Activated naive CD8-positive, alpha-beta T cell treated with anti-CD3 and anti-CD28 coated beads, Interleukin-2, amount 10 ng/mL, durations not matched to agents 7 days and 5 days (primary cell): ENCODE data around the gene PCSK2. TPM values are rescaled to one million over a fixed set of nuclear protein-coding genes. Genes with fewer than 3 reads are reported as not detected.

Source experiments
- ATAC-seq: fragments of 150-1000 bp; cut with Tn5 transposase; one replicate; pipeline ENCODE4 v1.10.0; 2021; ENCODE audit warnings: low read depth, moderate library complexity
- POLR2A ChIA-PET: fragments of 350-600 bp; sonication (Branson Sonifier 250); formaldehyde crosslinking; loops from one replicate; lab custom pipeline; 2021; ENCODE audit warnings: antibody characterized with exemption; lab: Charles Lee
- DNase-seq: peaks from one replicate; pipeline ENCODE4 v3.0.0; 2021
- H3K27ac Mint-ChIP-seq: one replicate; pipeline ENCODE4 v1.8.0; 2022; ENCODE audit warnings: mild to moderate bottlenecking, mixed read lengths
- H3K27me3 Mint-ChIP-seq: one replicate; pipeline ENCODE4 v1.8.0; 2022; ENCODE audit warnings: mild to moderate bottlenecking, moderate library complexity, mixed read lengths
- H3K36me3 Mint-ChIP-seq: one replicate; pipeline ENCODE4 v1.8.0; 2021; ENCODE audit warnings: mild to moderate bottlenecking, mixed read lengths
- H3K4me1 Mint-ChIP-seq: one replicate; pipeline ENCODE4 v1.8.0; 2021; ENCODE audit warnings: mixed read lengths
- H3K4me3 Mint-ChIP-seq: one replicate; pipeline ENCODE4 v1.8.0; 2022; ENCODE audit warnings: mild to moderate bottlenecking, moderate library complexity, mixed read lengths
- H3K9me3 Mint-ChIP-seq: one replicate; pipeline ENCODE4 v1.8.0; 2021; ENCODE audit warnings: mixed read lengths
- total RNA-seq, 2 experiments: library from RNA; stranded (reverse); gene quantifications; one replicate each; pipeline ENCODE4 v1.2.3, GENCODE V29; 2021

The PCSK2 gene
- total RNA-seq, 2 experiments from 2014 or later: not detected

- Mint-ChIP-seq H3K27ac (no peak overlapping the region), H3K9me3 (no peaks in the 10 kb centered on the region), H3K4me1 (no peaks in the 10 kb centered on the region), H3K4me3 (no peak overlapping the region), H3K27me3 (peaks cover 22% of the 10 kb centered on the region), H3K36me3 (no peaks in the 10 kb centered on the region)
- POLR2A ChIA-PET: no interaction called here
- ATAC-seq (no peak), DNase-seq (no peak)
These were observed 253.9 kb downstream of the PCSK2 start for GRCh38 chr20:17480696-17481095.

DNA sequence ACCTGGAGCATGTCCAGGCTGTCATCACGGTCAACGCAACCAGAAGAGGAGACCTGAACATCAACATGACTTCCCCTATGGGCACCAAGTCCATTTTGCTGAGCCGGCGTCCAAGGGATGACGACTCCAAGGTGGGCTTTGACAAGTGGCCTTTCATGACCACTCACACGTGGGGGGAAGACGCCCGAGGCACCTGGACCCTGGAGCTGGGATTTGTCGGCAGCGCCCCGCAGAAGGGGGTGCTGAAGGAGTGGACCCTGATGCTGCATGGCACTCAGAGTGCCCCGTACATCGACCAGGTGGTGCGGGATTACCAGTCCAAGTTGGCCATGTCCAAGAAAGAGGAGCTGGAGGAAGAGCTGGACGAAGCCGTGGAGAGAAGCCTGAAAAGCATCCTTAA lies 254.8 kb downstream of the PCSK2 start:
- ATAC-seq (no peak), DNase-seq (no peak)
- Mint-ChIP-seq H3K4me3 (no peak overlapping the region), H3K9me3 (no peaks in the 10 kb centered on the region), H3K27ac (no peak overlapping the region), H3K4me1 (no peaks in the 10 kb centered on the region), H3K27me3 (peaks cover 19% of the 10 kb centered on the region), H3K36me3 (no peaks in the 10 kb centered on the region)
- POLR2A ChIA-PET: no interaction called here

GRCh38 chr20:17482536-17482935 lies 255.7 kb downstream of the PCSK2 start:
- Mint-ChIP-seq H3K9me3 (no peaks in the 10 kb centered on the region), H3K4me1 (no peaks in the 10 kb centered on the region), H3K27me3 (peaks cover 18% of the 10 kb centered on the region), H3K27ac (no peak overlapping the region), H3K4me3 (no peak overlapping the region), H3K36me3 (no peaks in the 10 kb centered on the region)
- POLR2A ChIA-PET: no interaction called here
- no peak for DNase-seq
- ATAC-seq: no peak

GRCh38 chr20:17485017-17485416 lies 258.2 kb downstream of the PCSK2 start:
- Mint-ChIP-seq H3K4me3 (no peak overlapping the region), H3K27me3 (peaks cover 16% of the 10 kb centered on the region), H3K27ac (no peak overlapping the region), H3K9me3 (no peaks in the 10 kb centered on the region), H3K36me3 (no peaks in the 10 kb centered on the region), H3K4me1 (no peaks in the 10 kb centered on the region)
- POLR2A ChIA-PET: no interaction called here
- no peak for DNase-seq
- no peak for ATAC-seq

- DNase-seq (no peak), ATAC-seq (no peak)
- H3K27ac Mint-ChIP-seq: no peak overlapping the region
- H3K4me1 Mint-ChIP-seq: no peaks in the 10 kb centered on the region
- H3K4me3 Mint-ChIP-seq: no peak overlapping the region
- no peaks in the 10 kb centered on the region for H3K36me3 Mint-ChIP-seq
- POLR2A ChIA-PET: no interaction called here
- peaks cover 8% of the 10 kb centered on the region for H3K27me3 Mint-ChIP-seq
- no peaks in the 10 kb centered on the region for H3K9me3 Mint-ChIP-seq
These were observed 262.2 kb downstream of the PCSK2 start for GRCh38 chr20:17488916-17489600.

DNA sequence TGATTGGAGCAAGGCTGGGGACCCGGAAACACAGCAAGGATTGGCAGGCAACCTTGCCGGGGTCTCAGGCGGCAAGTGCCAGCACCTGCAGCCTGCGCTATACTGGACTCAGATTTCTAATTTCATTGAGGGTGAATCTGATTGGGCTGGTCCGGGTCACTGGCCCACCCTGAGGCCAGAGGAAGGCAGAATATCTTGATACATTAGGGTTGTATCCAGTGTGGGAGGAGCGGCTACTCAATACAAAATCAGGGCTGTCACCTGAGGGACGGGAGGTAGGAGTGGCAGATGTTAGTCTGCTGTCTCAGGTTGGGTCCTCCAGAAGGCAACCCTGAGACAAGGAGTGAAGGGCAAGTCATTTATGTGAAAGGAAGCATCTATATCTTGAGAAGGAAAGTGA lies 263.7 kb downstream of the PCSK2 start:
- Mint-ChIP-seq H3K27me3 (peaks cover 2% of the 10 kb centered on the region), H3K4me3 (no peak overlapping the region), H3K27ac (no peak overlapping the region), H3K36me3 (no peaks in the 10 kb centered on the region), H3K9me3 (no peaks in the 10 kb centered on the region), H3K4me1 (no peaks in the 10 kb centered on the region)
- POLR2A ChIA-PET: no interaction called here
- ATAC-seq (no peak), DNase-seq (no peak)

GRCh38 chr20:17491041-17491440 lies 264.2 kb downstream of the PCSK2 start:
- POLR2A ChIA-PET: no interaction called here
- H3K9me3 Mint-ChIP-seq: no peaks in the 10 kb centered on the region
- DNase-seq (no peak), ATAC-seq (no peak)
- H3K27me3 Mint-ChIP-seq: no peaks in the 10 kb centered on the region
- H3K36me3 Mint-ChIP-seq: no peaks in the 10 kb centered on the region
- no peak overlapping the region for H3K27ac Mint-ChIP-seq
- H3K4me3 Mint-ChIP-seq: no peak overlapping the region
- no peaks in the 10 kb centered on the region for H3K4me1 Mint-ChIP-seq

- Mint-ChIP-seq H3K4me3 (no peak overlapping the region), H3K36me3 (no peaks in the 10 kb centered on the region), H3K27ac (no peak overlapping the region), H3K27me3 (no peaks in the 10 kb centered on the region), H3K9me3 (no peaks in the 10 kb centered on the region), H3K4me1 (no peaks in the 10 kb centered on the region)
- DNase-seq (no peak), ATAC-seq (no peak)
- POLR2A ChIA-PET: no interaction called here
These were observed 264.6 kb downstream of the PCSK2 start for GRCh38 chr20:17491488-17491887.

DNA sequence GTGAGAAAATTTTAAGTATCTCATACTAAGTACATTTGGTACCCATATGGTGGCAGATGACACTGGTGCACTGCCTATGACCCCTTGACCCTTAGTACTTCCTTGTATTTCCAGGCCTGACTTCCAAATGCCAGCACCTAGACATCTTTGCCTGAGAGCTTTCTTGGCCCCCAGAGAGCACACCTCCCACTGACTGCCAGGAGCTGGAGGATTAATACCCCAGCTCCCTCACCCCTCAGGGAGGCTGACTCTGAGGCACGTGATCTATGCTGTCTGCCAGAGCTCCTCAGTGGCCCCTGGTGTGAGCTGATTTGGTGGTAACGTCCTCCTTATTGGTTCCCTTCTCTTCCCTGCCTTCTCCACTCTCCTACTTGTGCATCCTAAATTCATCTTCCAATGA lies 266.3 kb downstream of the PCSK2 start:
- Mint-ChIP-seq H3K36me3 (no peaks in the 10 kb centered on the region), H3K27me3 (peaks cover 5% of the 10 kb centered on the region), H3K9me3 (no peaks in the 10 kb centered on the region), H3K4me3 (no peak overlapping the region), H3K27ac (no peak overlapping the region), H3K4me1 (no peaks in the 10 kb centered on the region)
- DNase-seq (no peak), ATAC-seq (no peak)
- POLR2A ChIA-PET: no interaction called here

DNA sequence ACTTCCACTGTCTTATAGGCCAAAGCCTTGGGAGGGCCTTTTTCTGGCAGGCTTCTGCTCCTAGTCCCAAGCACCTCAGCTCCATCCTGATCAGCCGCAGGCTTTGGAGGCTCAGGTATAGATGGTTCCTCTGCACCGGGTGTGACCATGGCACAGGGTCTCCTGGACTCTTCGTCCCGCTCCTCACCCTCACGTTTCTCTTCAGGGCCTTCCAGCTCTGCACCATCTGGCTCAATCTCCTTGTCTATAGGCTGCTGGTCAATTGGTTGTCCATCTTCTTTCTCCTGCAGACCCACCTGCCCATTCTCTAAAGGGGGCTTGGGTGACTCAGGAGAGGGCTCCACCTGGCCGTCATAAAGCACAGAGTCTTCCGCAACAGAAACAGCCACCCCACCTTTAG lies 267.4 kb downstream of the PCSK2 start:
- H3K36me3 Mint-ChIP-seq: no peaks in the 10 kb centered on the region
- no peak overlapping the region for H3K27ac Mint-ChIP-seq
- H3K27me3 Mint-ChIP-seq: peaks cover 9% of the 10 kb centered on the region
- POLR2A ChIA-PET: no interaction called here
- ATAC-seq: no peak
- H3K4me1 Mint-ChIP-seq: no peaks in the 10 kb centered on the region
- no peaks in the 10 kb centered on the region for H3K9me3 Mint-ChIP-seq
- H3K4me3 Mint-ChIP-seq: no peak overlapping the region
- no peak for DNase-seq

DNA sequence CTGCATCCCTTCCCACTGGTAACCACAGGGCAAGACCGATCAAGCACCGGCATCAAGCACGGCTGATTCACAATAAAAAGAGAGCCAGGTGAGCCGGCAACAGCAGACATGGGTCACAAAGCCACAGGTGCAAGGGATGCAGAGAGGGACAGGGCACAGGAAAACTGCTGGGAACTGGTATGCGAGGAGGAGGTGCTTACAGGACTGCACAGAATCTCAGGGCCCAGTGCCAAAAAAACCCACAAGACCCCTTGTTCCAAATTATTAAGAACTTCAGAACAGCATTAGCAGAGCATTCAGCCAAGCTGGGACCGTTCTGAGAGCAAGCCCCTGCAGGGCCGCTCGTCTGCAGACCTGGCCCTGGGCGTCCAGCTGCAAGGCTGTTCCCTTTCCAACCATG lies 269.0 kb downstream of the PCSK2 start:
- Mint-ChIP-seq H3K27me3 (peaks cover 9% of the 10 kb centered on the region), H3K36me3 (no peaks in the 10 kb centered on the region), H3K4me3 (no peak overlapping the region), H3K4me1 (no peaks in the 10 kb centered on the region), H3K27ac (no peak overlapping the region), H3K9me3 (no peaks in the 10 kb centered on the region)
- ATAC-seq: no peak
- POLR2A ChIA-PET: no interaction called here
- no peak for DNase-seq

GRCh38 chr20:17497821-17498580 lies 271.2 kb downstream of the PCSK2 start:
- DNase-seq (no peak), ATAC-seq (no peak)
- Mint-ChIP-seq H3K4me1 (no peaks in the 10 kb centered on the region), H3K9me3 (no peaks in the 10 kb centered on the region), H3K27ac (no peak overlapping the region), H3K4me3 (no peak overlapping the region), H3K27me3 (peaks cover 15% of the 10 kb centered on the region), H3K36me3 (no peaks in the 10 kb centered on the region)
- POLR2A ChIA-PET: no interaction called here

DNA sequence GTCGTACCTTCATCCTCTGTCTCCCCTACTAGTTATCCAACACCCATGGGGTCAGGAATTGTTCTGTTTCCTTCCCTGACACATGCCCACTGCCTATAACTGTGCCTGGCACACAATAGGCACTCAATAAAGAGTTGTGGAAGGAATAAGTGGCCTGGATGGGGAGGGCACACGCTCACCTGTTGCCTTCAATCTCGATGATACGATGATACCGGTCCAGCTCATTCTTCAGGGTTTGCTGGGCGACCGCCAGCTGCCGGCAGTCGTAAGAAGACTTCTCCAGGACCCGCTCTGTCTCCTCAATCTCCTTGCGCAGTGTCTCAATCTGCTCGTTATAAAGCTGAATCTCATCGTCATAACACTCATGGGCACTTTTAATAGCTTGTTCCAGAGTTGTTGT lies 271.8 kb downstream of the PCSK2 start:
- H3K4me3 Mint-ChIP-seq: no peak overlapping the region
- H3K27ac Mint-ChIP-seq: no peak overlapping the region
- ATAC-seq (no peak), DNase-seq (no peak)
- H3K36me3 Mint-ChIP-seq: no peaks in the 10 kb centered on the region
- H3K9me3 Mint-ChIP-seq: no peaks in the 10 kb centered on the region
- POLR2A ChIA-PET: no interaction called here
- H3K4me1 Mint-ChIP-seq: peaks cover 4% of the 10 kb centered on the region
- H3K27me3 Mint-ChIP-seq: peaks cover 15% of the 10 kb centered on the region

DNA sequence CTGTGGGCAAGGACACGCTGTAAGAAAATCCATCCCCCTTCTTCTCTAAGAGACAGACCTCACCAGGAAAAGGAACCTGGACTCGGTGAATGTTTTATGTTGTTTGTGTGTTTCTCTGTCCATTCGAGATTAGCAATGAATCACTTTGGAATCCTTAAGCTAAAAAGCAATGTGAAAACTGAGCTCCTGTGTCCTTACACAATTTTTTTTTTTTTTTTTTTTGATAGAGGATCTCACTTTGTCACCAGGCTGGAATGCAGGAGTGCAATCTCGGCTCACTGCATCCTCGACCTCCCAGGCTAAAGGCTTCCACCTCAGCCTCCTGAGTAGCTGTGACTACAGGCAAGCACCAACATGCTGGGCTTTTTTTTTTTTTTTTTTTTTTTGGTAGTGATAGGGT lies 272.2 kb downstream of the PCSK2 start:
- H3K4me1 Mint-ChIP-seq: peaks cover 8% of the 10 kb centered on the region
- no peak overlapping the region for H3K4me3 Mint-ChIP-seq
- no peaks in the 10 kb centered on the region for H3K36me3 Mint-ChIP-seq

More for the DNA sequence above, 272.2 kb downstream of the PCSK2 start:
- H3K27me3 Mint-ChIP-seq: peaks cover 15% of the 10 kb centered on the region
- POLR2A ChIA-PET: no interaction called here
- ATAC-seq: no peak
- H3K9me3 Mint-ChIP-seq: no peaks in the 10 kb centered on the region
- H3K27ac Mint-ChIP-seq: no peak overlapping the region
- no peak for DNase-seq
